Stimulated activated effector memory CD8-positive, alpha-beta T cell treated with anti-CD3 and anti-CD28 coated beads, Interleukin-12 subunit alpha, Interleukin-12 subunit beta, amount 100 ng/mL, for 72 hours (primary cell): ENCODE data around the gene TAOK3.
"Not testable (repeated sequence)": the region's sequence is repeated elsewhere in the genome, so short reads cannot be mapped to it uniquely, and the experiment has no call there.

ENCODE experiments used
- ATAC-seq: fragments of 150-1000 bp; cut with Tn5 transposase; 2 replicates; pipeline ENCODE4 v1.10.0; 2021
- DNase-seq, 2 donors: peaks; one replicate each; pipeline ENCODE4 v3.0.0; 2021 to 2022; ENCODE audit warnings: low spot score in 2 of 2
- H3K27ac Mint-ChIP-seq: one replicate; pipeline ENCODE4 v1.8.0; 2022; ENCODE audit warnings: mild to moderate bottlenecking, mixed read lengths
- H3K36me3 Mint-ChIP-seq: one replicate; pipeline ENCODE4 v1.8.0; 2022; ENCODE audit warnings: mild to moderate bottlenecking, mixed read lengths
- H3K4me1 Mint-ChIP-seq: one replicate; pipeline ENCODE4 v1.8.0; 2022; ENCODE audit warnings: mixed read lengths
- H3K4me3 Mint-ChIP-seq: one replicate; pipeline ENCODE4 v1.8.0; 2022; ENCODE audit warnings: mild to moderate bottlenecking, mixed read lengths
- H3K9me3 Mint-ChIP-seq: one replicate; pipeline ENCODE4 v1.8.0; 2022; ENCODE audit warnings: mixed read lengths

The TAOK3 gene

GRCh38 chr12:118145113-118145797, 227.5 kb downstream of the TAOK3 start:
- Mint-ChIP-seq H3K4me1 (peaks cover 17% of the 10 kb centered on the region), H3K9me3 (no peaks in the 10 kb centered on the region), H3K36me3 (peaks cover 97% of the 10 kb centered on the region), H3K27ac (peak overlapping the region; percentile 90), H3K4me3 (no peak overlapping the region)
- DNase-seq (no peak), ATAC-seq (peak; percentile 57)

GRCh38 chr12:118144499-118144898, 228.2 kb downstream of the TAOK3 start:
- no peak for DNase-seq
- Mint-ChIP-seq H3K4me3 (no peak overlapping the region), H3K9me3 (no peaks in the 10 kb centered on the region), H3K27ac (peak overlapping the region; percentile 90), H3K36me3 (peaks cover 97% of the 10 kb centered on the region), H3K4me1 (peaks cover 20% of the 10 kb centered on the region)
- no peak for ATAC-seq

GRCh38 chr12:118140825-118141224, 231.9 kb downstream of the TAOK3 start:
- DNase-seq: no peak
- ATAC-seq: no peak
- Mint-ChIP-seq H3K27ac (peak overlapping the region; percentile 63), H3K36me3 (peaks cover 84% of the 10 kb centered on the region), H3K9me3 (no peaks in the 10 kb centered on the region), H3K4me3 (no peak overlapping the region), H3K4me1 (peaks cover 41% of the 10 kb centered on the region)

GRCh38 chr12:118137148-118137678, 235.5 kb downstream of the TAOK3 start:
- H3K36me3 Mint-ChIP-seq: peaks cover 48% of the 10 kb centered on the region
- ATAC-seq (no peak), DNase-seq (no peak)
- no peaks in the 10 kb centered on the region for H3K9me3 Mint-ChIP-seq
- H3K4me1 Mint-ChIP-seq: peaks cover 36% of the 10 kb centered on the region
- H3K4me3 Mint-ChIP-seq: peak overlapping the region; percentile 90
- H3K27ac Mint-ChIP-seq: peak overlapping the region; percentile 90

GRCh38 chr12:118136559-118137003, 236.1 kb downstream of the TAOK3 start:
- peak overlapping the region; percentile 90 for H3K4me3 Mint-ChIP-seq
- peaks cover 42% of the 10 kb centered on the region for H3K36me3 Mint-ChIP-seq
- H3K4me1 Mint-ChIP-seq: peaks cover 41% of the 10 kb centered on the region
- H3K9me3 Mint-ChIP-seq: no peaks in the 10 kb centered on the region
- H3K27ac Mint-ChIP-seq: peak overlapping the region; percentile 90
- ATAC-seq (peak; percentile 62), DNase-seq (peak; percentile 25 to 76)

- H3K36me3 Mint-ChIP-seq: peaks cover 35% of the 10 kb centered on the region
- peaks cover 41% of the 10 kb centered on the region for H3K4me1 Mint-ChIP-seq
- peak; percentile 83 to 94 for DNase-seq
- peak; percentile 99 for ATAC-seq
- peak within 1 kb of the TSS; percentile 90 for H3K27ac Mint-ChIP-seq
- H3K9me3 Mint-ChIP-seq: no peaks in the 10 kb centered on the region
- H3K4me3 Mint-ChIP-seq: peak within 1 kb of the TSS; percentile 90
Observed at GRCh38 chr12:118135788-118136558, 236.7 kb downstream of the TAOK3 start, which contains the start of gene PEBP1. PEBP1 (plus strand) TSS chr12:118136124; CDS start chr12:118136210, 86 bp downstream.

GRCh38 chr12:118129436-118129835, 243.3 kb downstream of the TAOK3 start:
- DNase-seq, H3K27ac Mint-ChIP-seq, H3K4me3 Mint-ChIP-seq, H3K4me1 Mint-ChIP-seq, H3K9me3 Mint-ChIP-seq, H3K36me3 Mint-ChIP-seq, ATAC-seq: not testable (repeated sequence)

GRCh38 chr12:118127867-118128266, 244.8 kb downstream of the TAOK3 start:
- DNase-seq (no peak), ATAC-seq (no peak)
- Mint-ChIP-seq H3K4me1 (peaks cover 7% of the 10 kb centered on the region), H3K4me3 (no peak overlapping the region), H3K9me3 (no peaks in the 10 kb centered on the region), H3K27ac (no peak overlapping the region), H3K36me3 (no peaks in the 10 kb centered on the region)

- no peak overlapping the region for H3K27ac Mint-ChIP-seq
- no peaks in the 10 kb centered on the region for H3K4me1 Mint-ChIP-seq
- no peaks in the 10 kb centered on the region for H3K9me3 Mint-ChIP-seq
- no peak overlapping the region for H3K4me3 Mint-ChIP-seq
- H3K36me3 Mint-ChIP-seq: no peaks in the 10 kb centered on the region
- ATAC-seq (no peak), DNase-seq (no peak)
Observed at GRCh38 chr12:118126119-118126757, 246.5 kb downstream of the TAOK3 start.

GRCh38 chr12:118125743-118126118, 247.0 kb downstream of the TAOK3 start:
- Mint-ChIP-seq H3K4me1 (peaks cover 2% of the 10 kb centered on the region), H3K36me3 (no peaks in the 10 kb centered on the region), H3K27ac (no peak overlapping the region), H3K4me3 (no peak overlapping the region), H3K9me3 (no peaks in the 10 kb centered on the region)
- no peak for DNase-seq
- no peak for ATAC-seq

GRCh38 chr12:118124333-118124874, 248.3 kb downstream of the TAOK3 start:
- H3K9me3 Mint-ChIP-seq: no peaks in the 10 kb centered on the region
- no peak overlapping the region for H3K27ac Mint-ChIP-seq
- DNase-seq: no peak
- H3K4me3 Mint-ChIP-seq: no peak overlapping the region
- no peaks in the 10 kb centered on the region for H3K36me3 Mint-ChIP-seq
- no peak for ATAC-seq
- peaks cover 9% of the 10 kb centered on the region for H3K4me1 Mint-ChIP-seq

- Mint-ChIP-seq H3K9me3 (no peaks in the 10 kb centered on the region), H3K36me3 (no peaks in the 10 kb centered on the region), H3K4me1 (peaks cover 9% of the 10 kb centered on the region), H3K4me3 (no peak overlapping the region), H3K27ac (no peak overlapping the region)
- ATAC-seq (no peak), DNase-seq (no peak)
Observed at GRCh38 chr12:118122264-118122663, 250.4 kb downstream of the TAOK3 start.

GRCh38 chr12:118120579-118121363, 251.9 kb downstream of the TAOK3 start:
- H3K27ac Mint-ChIP-seq: peak overlapping the region; percentile 80
- H3K4me1 Mint-ChIP-seq: peaks cover 9% of the 10 kb centered on the region
- DNase-seq: peak; percentile 57 to 70
- ATAC-seq: peak; percentile 72
- no peaks in the 10 kb centered on the region for H3K36me3 Mint-ChIP-seq
- H3K4me3 Mint-ChIP-seq: no peak overlapping the region
- H3K9me3 Mint-ChIP-seq: no peaks in the 10 kb centered on the region

GRCh38 chr12:118119449-118119879, 253.2 kb downstream of the TAOK3 start:
- DNase-seq (no peak), ATAC-seq (no peak)
- H3K27ac Mint-ChIP-seq: no peak overlapping the region
- peaks cover 9% of the 10 kb centered on the region for H3K4me1 Mint-ChIP-seq
- no peaks in the 10 kb centered on the region for H3K36me3 Mint-ChIP-seq
- H3K9me3 Mint-ChIP-seq: no peaks in the 10 kb centered on the region
- H3K4me3 Mint-ChIP-seq: no peak overlapping the region
